WERI-Rb-1 (cell line): ENCODE results near the gene ARPP19.
A peak's percentile ranks its signal among the peaks of the same experiment; 100 is the strongest.

Experiments
- DNase-seq: peaks from one replicate; pipeline ENCODE4 v3.0.0-alpha.2; 2020
- H3K27ac ChIP-seq: fragments of 250-450 bp; sonication (Bioruptor Pico); 2 replicates; pipeline ENCODE4 v1.5.1; 2020; ENCODE audit warnings: mild to moderate bottlenecking, moderate library complexity
- H3K27me3 ChIP-seq: fragments of 250-450 bp; sonication (Bioruptor Pico); 2 replicates; pipeline ENCODE4 v1.5.1; 2021; ENCODE audit warnings: mild to moderate bottlenecking, low read depth, moderate library complexity; ENCODE audit not compliant: insufficient read depth, severe bottlenecking
- H3K36me3 ChIP-seq: fragments of 250-450 bp; sonication (Bioruptor Pico); 2 replicates; pipeline ENCODE4 v1.5.1; 2020; ENCODE audit warnings: mild to moderate bottlenecking, moderate library complexity
- H3K4me3 ChIP-seq: 2 replicates; pipeline ENCODE4 v1.5.1; 2011; ENCODE audit warnings: low read depth, mild to moderate bottlenecking, control low read depth, low read length
- H3K9me3 ChIP-seq: fragments of 250-450 bp; sonication (Bioruptor Pico); 2 replicates; pipeline ENCODE4 v1.5.1; 2021; ENCODE audit warnings: mild to moderate bottlenecking, moderate library complexity; ENCODE audit not compliant: severe bottlenecking
- TF ChIP-seq, protein P1 (sequence below): IDR thresholded peaks from 2 replicates; pipeline ENCODE4 v1.5.1; 2011; ENCODE audit warnings: low read depth, mild to moderate bottlenecking, control low read depth, inconsistent platforms, low read length

The ARPP19 gene

DNA sequence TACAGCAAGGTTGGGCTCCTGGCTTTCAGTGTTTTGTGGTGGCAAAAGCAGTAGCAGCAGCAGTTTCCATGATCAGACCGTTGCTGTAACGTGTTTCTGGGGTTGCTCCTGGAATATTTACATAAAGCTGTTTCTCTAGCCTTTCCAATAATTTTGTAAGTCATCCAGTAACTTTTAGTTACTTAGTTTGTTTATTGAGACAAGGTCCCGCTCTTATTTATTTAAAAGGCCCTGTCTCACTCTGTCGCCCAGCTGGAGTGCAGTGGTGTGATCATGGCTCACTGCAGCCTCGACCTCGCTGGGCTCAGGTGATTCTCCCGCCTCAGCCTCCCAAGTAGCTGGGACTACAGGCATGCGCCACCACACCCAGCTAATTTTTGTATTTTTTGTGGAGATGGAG lies 31.4 kb downstream of the ARPP19 start:
- TF ChIP-seq, protein P1, sequence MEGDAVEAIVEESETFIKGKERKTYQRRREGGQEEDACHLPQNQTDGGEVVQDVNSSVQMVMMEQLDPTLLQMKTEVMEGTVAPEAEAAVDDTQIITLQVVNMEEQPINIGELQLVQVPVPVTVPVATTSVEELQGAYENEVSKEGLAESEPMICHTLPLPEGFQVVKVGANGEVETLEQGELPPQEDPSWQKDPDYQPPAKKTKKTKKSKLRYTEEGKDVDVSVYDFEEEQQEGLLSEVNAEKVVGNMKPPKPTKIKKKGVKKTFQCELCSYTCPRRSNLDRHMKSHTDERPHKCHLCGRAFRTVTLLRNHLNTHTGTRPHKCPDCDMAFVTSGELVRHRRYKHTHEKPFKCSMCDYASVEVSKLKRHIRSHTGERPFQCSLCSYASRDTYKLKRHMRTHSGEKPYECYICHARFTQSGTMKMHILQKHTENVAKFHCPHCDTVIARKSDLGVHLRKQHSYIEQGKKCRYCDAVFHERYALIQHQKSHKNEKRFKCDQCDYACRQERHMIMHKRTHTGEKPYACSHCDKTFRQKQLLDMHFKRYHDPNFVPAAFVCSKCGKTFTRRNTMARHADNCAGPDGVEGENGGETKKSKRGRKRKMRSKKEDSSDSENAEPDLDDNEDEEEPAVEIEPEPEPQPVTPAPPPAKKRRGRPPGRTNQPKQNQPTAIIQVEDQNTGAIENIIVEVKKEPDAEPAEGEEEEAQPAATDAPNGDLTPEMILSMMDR: no peak
- Histone ChIP-seq H3K4me3 (no peak overlapping the region), H3K9me3 (peaks cover 8% of the 10 kb centered on the region), H3K27ac (no peak overlapping the region), H3K36me3 (no peaks in the 10 kb centered on the region), H3K27me3 (no peaks in the 10 kb centered on the region)
- no peak for DNase-seq

DNA sequence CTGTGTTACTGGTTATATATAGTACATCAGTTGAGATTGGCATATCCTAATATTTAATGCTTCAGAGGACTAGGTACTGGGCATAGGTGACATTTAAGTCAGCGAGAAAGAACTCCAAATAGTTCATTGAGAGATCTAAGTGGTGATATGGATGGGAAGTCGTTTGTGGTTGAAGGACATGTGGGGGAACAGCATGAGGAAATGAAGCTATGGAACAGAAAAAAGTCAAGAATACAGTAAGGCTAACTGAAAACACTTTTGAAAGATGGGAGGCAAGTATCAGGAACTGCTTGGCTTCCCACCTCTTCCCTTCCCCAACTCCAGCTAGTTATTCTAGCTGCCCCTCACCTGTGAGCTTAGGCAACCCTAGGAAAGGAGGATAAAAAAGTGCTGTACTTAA lies 36.4 kb downstream of the ARPP19 start:
- no peaks in the 10 kb centered on the region for H3K9me3 ChIP-seq

GRCh38 chr15:52529940-52530339 lies 38.9 kb downstream of the ARPP19 start:
- TF ChIP-seq, protein P1: no peak
- no peak overlapping the region for H3K27ac ChIP-seq
- peaks cover 18% of the 10 kb centered on the region for H3K27me3 ChIP-seq
- H3K36me3 ChIP-seq: no peaks in the 10 kb centered on the region
- DNase-seq: no peak
- no peak overlapping the region for H3K4me3 ChIP-seq
- no peaks in the 10 kb centered on the region for H3K9me3 ChIP-seq

More for the DNA sequence above, 36.4 kb downstream of the ARPP19 start:
- Histone ChIP-seq H3K4me3 (no peak overlapping the region), H3K36me3 (no peaks in the 10 kb centered on the region), H3K27ac (no peak overlapping the region), H3K27me3 (peaks cover 18% of the 10 kb centered on the region)
- TF ChIP-seq, protein P1: no peak
- DNase-seq: no peak

- Histone ChIP-seq H3K9me3 (no peaks in the 10 kb centered on the region), H3K36me3 (no peaks in the 10 kb centered on the region), H3K4me3 (peak overlapping the region; percentile 55), H3K27ac (no peak overlapping the region), H3K27me3 (peaks cover 18% of the 10 kb centered on the region)
- DNase-seq: no peak
- TF ChIP-seq, protein P1: no peak
Observed at GRCh38 chr15:52529341-52529924, 39.4 kb downstream of the ARPP19 start.

DNA sequence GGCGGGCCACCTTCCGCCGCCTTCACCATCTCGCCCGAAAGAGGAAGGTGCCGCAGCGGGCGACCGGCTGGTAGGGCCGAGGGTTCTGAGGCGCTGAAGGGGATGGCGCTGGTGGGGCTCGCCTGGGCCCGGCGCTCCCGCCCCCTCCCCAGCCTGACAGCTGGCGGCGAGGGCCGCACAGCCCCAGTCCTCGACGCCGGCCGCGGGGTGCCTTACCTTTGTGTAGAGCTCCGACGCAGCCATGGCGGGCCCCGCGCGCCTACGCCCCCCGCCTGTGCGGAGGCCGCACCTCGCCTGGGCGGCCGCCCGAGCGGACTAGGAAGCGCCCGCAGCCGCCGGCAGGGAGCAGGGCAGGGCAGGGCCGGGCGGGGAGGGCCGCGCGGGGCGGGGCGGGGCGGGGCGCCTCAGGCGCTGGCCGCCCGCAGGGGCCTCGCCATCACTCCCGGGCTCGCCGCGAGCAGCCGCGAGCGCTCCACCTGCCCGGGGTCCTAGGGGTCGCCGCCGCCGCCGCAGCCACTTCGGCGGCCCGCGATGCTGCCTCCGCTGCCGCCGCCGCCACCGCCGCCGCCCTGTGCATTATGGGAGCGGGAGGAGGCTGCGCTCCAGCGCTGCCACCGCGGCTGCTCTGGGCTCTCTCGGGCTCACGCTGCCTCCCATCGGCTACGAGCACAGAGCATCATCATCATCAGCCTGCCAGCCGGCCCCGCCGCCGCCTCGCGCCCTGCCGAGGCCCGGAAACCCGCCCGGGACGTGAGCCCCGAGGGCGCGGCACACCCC lies 40.1 kb downstream of the ARPP19 start, which contains the start of gene MYO5A:
Gene MYO5A (minus strand): TSS at position 317 of the 777 bp plus-strand sequence. CDS start 74 bp downstream, at position 243.
- peaks cover 18% of the 10 kb centered on the region for H3K27me3 ChIP-seq
- no peaks in the 10 kb centered on the region for H3K9me3 ChIP-seq
- H3K4me3 ChIP-seq: peak within 1 kb of the TSS; percentile 66
- TF ChIP-seq, protein P1: 0 out of 2 replicates have a peak, but pooled peaks have one; percentile 17
- no peak within 1 kb of the TSS for H3K27ac ChIP-seq
- peak; percentile 62 for DNase-seq
- H3K36me3 ChIP-seq: no peaks in the 10 kb centered on the region
